GM19351 (cell line): ENCODE measurements around the gene KCTD17.

Experiments
- ATAC-seq: cut with Tn5 transposase; IDR thresholded peaks from one replicate; pipeline ENCODE4 v1.9.1; 2021; ENCODE audit warnings: mild to moderate bottlenecking, moderate library complexity; ENCODE audit not compliant: unreplicated experiment

KCTD17 gene

DNA sequence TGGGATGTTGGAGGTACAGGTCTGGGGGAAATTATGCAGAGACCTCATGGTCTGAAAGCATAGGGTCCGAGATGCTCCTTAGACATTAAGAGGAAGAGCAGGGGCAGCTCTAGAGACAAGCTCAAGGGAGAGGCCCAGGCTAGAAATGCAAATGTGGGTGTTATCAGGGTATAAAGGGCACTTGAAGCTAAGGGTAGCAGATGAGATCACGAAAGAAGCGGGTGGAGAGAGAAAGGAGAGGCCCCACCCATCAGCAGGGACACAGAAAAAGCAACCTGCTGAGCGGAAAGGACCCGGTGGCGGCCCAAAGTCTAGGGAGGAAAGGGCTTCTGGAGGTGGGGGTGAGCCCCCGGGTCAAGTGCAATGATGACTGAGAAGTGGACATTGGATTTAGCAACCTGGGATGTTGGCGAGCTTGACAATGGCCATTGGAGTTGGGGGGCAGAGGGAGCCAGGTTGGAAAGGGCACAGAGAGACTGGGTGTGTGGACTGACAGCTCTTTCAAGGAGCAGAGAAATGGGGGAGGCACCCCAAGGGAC lies 49.1 kb downstream of the KCTD17 start:
- no peak for ATAC-seq

DNA sequence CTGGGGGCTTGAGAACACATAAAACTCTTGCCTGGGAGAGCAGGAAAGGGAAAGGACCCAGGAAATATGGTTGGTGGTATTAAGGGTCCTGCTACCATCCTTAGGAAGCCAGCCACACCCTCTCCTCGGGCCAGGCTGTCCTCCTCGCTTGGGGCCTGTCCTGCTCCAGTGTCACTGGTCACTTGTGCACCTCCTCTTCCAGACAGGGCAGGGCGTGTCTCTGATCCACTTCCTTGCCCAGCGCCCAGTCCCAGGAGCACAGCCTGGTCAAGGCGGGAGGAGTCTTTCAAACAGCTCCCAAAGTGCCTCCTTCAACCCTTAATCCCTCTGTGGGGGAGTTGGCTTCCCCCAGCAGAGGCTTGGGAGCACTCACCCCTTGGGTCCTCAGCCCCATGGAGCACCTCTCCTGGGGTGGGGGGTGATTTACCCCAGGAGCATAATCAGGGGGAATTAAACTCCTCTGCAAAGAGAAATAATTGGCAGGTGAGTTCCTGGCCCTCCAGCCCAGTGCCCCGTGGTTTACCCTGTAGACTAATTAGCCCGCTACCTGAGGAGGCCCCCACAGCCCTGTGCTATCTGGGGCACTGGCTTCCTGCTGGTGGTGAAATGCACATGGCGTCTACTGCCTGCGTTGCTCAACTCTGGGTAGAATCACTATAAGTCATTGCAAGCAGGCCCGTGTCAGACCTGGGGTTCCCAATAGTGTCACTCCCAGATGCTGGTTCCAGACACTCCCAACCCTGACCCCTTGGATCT lies 49.9 kb downstream of the KCTD17 start:
- ATAC-seq = no peak

DNA sequence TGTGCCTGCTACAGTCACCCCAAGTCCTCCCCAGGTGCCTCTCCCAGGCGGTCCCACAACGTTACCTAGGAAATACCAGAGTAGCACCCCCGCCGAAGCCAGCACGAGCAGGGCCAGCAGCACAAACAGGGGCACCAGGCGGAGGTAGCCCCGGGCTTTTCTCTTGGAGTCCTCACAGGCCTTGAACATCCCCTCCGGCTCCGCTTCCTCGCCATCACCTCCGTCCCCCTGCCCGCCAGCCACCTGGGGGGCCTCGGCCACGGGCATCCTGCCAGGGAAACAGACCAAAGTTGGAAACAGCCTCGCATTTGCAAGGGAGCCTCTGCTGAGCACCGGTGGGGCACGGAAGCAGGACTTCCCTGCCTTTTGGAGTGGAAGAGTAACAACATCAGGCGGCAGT lies 51.6 kb downstream of the KCTD17 start:
- ATAC-seq = no peak

DNA sequence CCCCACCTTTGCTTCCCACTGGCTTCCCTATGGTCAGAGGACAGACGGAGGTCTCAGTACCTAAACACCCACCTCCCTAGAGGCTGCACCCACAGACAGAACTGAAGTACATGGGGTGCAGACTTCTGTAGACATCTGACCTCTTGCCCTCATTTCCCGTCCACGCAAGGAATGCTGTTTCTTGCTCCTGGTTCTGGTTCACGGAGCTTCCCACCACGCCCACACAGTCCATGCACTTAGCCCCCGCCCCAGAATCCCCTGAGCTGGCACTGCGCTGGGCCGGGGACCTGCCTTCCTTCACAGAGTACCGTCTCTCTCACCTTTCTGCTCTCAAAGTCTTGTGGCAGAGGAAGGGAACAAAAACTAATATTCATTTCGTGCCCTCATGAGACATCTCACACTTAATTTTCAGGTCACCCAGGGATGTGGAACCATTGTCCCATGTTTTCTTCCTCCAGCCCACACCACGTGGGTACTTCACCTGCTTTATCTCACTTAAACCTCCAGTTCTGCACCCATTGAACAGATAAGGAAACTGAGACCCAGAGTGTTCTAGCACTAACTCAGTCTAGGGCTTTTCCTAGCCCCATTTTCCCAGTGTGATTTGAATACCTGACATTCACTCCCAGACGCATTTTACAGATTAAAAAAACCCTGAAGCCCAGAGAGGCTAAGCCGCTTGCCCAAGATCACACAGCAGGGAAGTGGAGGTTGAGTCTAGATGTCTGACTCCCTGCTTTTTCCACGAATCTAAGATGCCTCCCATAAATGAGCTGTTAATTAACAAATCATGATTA lies 52.3 kb downstream of the KCTD17 start:
- ATAC-seq = no peak

DNA sequence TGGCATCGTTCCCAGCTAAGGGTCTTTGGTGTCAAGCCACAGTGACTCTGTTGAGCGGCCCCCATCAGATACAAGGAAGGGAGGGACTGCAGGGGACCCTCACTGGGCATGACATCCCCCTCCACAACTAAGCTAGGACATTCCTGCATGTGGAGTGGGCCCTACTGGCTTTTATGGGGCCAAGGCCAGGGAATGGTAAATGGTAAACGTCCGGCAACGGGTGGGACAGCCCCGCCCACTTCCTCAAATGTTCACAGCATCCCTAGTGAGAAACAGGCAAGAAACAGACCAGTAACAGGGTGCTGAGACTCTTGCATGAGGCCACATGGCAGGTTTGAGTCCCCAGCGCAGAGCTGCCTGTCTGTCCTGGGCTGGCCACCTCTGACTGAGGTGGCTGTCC lies 53.6 kb downstream of the KCTD17 start:
- no peak for ATAC-seq

DNA sequence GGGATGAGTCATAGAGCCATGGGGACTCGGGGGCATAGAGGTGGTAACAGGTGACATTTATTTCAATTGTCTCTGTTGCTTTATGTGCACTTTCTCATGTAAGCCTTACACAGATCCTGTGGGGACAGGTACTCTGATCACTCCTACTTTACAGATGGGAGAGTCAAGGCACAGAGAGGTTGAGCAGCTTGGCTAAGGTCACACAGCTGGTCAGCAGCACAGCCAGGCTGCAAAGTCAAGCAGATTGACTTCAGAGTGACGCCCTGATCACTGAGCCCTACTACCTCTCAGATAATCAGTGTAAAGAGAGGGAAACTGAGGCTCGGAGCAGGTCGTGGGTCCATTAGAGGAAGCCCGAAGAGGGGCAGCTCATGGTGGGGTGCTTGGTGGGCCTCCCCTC lies 54.4 kb downstream of the KCTD17 start:
- no peak for ATAC-seq

DNA sequence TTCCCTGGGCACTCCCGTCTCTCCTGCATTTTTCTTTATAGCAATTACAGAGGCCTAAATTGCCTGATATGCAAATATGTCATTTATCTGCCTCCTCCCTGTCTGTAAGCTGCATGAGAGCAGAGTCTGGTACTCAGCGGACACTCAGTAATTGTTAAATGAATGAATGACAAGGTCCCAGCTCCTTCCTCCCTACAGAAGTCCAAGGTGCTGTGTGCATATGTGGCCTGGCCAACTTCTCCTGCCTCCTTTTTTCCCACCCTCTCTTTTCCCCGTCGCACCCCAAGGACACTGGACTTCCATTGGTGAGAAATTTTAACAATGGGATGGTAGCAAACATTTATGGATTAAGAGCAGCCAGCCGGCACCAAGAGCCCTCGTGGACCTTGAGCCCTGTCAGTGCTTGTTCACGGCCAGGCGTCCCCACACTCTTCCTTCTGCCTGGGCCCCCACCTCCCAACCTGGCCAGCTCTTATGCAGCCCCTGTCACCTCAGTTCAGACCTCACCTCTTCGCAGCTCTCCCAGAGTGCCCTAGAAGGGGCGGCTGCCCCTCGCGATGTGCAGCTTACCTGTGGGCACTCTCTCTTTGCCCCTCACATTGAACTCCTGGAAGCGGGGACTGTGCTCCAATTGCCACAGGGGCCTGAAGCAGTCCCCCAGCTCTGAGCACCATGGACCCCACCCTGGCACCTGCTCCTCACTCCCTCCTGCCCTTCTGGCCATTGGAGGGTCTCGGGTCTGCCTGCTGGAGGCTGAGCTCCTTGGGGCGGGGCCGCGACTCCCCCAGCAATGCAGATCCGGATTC lies 56.5 kb downstream of the KCTD17 start:
- ATAC-seq = no peak

DNA sequence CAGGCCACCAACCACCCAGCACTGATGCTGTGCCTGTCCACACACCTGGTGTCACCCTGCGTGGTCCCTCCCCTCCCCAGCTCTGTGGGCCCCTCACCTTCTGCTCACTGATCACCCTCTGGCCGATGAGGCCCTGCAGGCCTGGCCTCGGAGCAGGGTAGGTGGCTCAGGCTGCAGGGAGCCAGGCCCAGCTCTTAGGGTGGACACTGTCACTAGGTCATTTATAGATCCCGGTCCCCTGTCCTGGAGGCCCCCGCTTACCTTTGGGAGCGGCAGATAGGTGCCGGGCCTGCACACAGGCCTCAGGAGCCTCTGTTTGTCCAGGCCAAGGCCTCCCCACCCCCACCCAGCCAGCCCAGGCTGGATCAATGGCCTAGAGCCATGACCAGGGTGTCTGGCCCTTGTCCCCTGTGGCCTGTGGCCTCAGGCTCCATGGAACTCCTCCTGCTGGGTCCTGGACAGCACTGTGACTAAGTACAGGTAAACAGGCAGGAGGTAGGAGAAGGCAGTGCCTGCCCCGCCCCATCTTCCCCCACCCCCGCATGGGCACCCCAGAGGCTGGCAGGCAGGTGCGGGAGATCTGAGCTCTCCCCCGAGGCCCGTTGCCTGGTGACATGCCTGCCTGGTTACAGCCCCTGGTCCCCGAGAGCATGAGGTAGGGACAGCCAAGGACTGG lies 57.8 kb downstream of the KCTD17 start, which contains the start of gene TMPRSS6:
Gene TMPRSS6, minus strand, starts transcription at position 472 of the 676 bp plus-strand sequence. CDS start 6,296 bp downstream, outside the sequence.
- no peak for ATAC-seq

DNA sequence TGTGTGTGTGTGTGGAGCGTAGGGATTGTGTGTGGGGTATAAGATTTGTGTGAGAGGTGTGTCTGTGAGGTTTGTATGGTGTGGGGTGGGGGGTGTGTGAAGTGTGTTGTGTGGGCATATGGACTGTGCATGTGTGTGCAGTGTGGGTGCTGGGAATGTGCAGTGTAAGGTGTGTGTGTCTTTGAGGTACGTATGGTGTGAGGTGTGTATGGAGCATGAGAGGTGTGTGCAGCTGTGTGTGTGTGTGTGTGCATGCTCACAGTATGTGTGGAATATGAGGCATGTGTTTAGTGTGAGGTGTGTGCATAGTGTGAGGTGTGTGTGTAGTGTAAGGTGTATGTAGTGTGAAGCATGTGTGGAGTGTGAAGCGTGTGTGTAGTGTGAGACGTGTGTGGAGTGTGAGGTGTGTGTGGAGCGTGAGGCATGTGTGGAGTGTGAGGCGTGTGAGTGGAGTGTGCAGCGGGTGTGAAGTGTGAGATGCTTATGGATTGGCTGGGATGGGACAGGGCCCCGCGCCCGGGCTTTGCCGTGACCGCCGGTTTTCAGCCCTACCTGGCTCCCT lies 59.7 kb downstream of the KCTD17 start:
- no peak for ATAC-seq

DNA sequence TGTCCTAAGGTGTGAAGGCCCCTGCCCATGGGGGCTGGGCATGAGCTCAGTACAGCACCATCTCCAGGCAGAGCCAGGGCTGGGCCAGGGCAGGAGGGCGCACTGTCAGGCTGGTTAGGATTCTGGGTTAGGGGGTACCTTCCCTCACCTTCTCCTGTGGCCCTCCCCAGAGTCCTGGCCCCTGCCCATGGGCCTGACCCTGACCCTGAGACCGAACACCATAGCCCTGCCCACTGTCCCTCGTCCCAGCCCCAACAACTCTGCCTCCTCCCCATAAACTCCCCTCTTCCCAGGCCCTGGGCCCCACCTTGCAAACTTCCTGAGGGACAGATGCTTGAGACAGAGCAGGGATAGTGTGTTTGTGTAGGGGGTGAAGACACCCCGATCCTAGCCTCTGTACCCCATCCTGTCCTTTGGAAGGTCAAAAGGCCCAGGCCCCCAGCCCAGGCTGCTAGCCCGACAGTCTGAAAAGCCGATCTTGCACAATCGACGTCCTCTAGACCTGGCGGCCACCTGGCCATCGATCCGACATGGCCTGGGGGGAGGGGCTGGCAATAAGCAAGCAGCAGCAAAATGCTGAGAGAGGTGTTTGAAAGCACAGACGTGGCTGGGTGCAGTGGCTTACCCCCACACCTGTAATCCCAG lies 60.7 kb downstream of the KCTD17 start:
- no peak for ATAC-seq
